Renal pelvis (tissue), 4 donors: ENCODE measurements around the gene NEB. TPM values are rescaled to one million over a fixed set of nuclear protein-coding genes. Genes with fewer than 3 reads are reported as not detected.
"Not testable (repeated sequence)": the region's sequence is repeated elsewhere in the genome, so short reads cannot be mapped to it uniquely, and the experiment has no call there.

Source experiments
- DNase-seq: peaks from one replicate; pipeline ENCODE4 v3.0.0-alpha.2; 2013
- polyA plus RNA-seq, 3 donors: library from polyadenylated mRNA; unstranded; fragments of 120-200 nt; gene quantifications; one replicate each; pipeline ENCODE4 v1.2.1, GENCODE V29; 2013; ENCODE audit not compliant: insufficient read length in 3 of 3

Gene NEB
- polyA plus RNA-seq, 3 donors = 13.2 to 23.5 (median 17.2) TPM

DNA sequence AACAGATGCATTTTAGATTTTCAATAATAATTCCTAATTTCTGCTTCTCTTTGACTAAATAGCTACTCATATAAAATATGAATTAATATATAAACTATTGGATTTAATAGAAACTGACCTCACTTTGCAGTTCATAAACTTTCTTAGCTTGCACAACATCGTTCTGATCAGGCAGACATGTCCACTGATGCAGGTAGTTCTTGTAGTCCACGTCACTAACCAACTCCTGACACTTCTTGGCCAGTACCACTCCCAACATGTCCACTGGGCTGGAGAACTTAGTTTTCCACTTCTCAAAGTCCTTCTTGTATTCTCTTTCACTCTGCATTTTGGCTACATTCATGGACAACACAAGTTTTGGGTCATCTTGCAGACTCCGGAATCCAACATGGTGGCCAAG, 83.8 kb downstream of the NEB start:
- DNase-seq = no peak

DNA sequence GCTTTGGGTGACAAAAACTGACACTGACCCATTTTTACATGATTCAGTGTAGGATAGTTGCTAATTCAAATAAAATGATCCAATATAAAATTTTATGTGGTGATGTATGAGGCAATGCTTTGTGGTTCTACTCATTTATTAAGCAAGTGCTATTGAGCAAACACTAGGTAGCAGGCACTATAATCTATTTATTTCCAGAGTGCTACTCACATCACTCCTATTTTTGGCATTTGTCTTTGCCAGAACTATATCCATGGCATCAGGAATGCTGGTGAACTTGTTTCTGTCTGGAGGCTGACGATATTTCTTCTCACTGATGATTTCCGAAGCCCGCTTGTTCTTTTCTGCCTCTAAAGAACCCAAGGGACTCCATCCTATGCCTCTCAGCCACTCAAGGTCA, 84.3 kb downstream of the NEB start:
- DNase-seq = no peak

DNA sequence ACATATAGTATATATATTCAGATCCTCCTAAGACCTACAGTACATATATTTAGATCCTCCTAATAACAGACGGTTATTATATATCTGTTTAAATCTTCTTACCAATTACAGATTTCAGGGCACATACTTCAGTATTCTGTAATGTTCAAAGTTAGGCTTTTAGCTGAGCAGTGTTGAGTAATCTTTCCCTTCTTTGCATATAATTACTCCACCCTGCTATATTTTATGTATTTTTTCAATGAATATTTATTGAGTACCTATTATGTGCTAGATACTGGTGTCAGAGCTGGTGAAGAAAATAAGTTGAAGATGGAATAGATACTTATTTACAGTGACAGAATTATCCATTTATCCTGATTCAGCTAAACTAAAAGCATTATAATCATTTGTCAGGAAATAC, 84.9 kb downstream of the NEB start:
- no peak for DNase-seq

DNA sequence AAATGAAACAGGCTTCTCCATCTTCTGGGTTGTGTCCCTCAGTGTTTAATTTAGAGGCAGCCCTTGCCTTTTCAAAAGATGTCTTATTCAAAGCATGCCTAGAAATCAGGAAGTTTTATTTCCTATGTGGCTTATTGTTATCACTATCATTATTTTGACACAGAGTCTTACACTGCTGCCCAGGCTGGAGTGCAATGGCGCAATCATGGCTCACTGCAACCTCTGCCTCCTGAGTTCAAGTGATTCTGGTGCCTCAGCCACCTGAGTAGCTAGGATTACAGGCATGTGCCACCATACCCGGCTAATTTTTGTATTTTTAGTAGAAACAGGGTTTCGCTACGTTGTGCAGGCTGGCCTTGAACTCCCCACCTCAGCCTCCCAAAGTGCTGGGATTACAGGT, 87.8 kb downstream of the NEB start:
- DNase-seq = not testable (repeated sequence)

DNA sequence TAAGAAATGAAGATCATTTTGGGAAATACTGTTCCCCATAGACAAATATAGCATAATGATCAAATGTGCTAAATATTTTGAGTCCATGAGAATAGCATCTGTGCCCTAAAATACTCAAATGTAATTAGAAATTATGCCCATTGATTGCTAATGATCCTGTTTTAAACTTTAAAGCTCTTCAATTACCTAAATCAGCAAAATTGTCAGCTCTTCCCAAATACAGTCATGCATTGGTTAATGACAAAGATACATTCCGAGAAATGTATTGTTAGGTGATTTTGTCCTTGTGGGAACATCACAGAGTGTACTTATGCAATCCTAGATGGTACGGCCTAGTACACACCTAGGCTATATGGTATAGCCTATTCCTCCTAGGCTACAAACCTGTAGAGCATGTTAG, 89.7 kb downstream of the NEB start:
- DNase-seq = no peak

DNA sequence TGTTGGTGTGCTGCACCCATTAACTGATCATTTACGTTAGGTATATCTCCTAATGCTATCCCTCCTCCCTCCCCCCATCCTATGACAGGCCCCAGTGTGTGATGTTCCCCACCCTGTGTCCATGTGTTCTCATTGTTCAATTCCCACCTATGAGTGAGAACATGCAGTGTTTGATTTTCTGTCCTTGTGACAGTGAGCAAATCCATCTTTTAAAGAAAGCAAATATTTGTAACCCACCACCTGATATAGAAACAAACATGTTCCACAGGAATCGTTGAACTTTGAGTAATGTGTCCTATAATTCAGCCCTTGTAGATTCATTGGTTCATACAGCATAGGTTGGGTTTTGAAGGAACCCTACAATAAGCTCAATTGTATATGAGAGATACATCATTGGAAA, 92.4 kb downstream of the NEB start:
- DNase-seq = not testable (repeated sequence)

DNA sequence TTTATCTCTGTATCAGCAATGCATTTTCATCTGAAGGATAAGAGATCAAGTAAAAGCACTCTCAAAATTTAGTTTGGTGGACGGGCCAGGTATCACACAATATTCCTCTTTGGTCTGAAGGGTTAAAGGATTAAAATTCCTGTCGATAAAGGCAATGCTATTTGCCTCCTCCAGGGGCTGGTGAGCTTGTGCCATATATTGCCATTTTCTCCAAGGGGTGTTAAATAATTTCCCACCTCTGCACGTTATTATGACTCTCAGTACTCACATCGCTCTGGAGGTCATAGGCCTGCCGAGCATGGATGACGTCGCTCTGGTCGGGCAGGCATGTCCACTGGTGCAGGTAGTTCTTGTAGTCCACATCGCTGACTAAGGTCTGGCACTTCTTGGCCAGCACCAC, 94.2 kb downstream of the NEB start:
- DNase-seq = no peak

DNA sequence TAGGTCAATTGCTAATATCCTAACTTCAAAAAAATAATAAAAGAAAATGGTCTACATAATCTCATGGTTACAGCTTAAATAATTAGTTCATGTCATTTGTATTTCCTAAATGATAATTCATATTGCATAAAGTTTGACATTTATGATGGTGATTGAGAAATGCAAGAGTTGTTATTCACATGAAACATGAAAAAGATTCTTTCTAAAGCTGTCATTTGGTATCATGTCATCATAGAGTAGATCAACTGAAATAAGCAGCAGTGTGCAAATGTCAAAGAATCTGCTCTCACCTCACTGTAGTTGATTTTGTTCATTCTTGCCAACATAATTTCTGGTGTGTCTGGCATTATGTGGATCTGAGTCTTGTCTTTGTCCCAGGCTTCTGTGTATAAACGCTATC, 95.3 kb downstream of the NEB start:
- DNase-seq = no peak

DNA sequence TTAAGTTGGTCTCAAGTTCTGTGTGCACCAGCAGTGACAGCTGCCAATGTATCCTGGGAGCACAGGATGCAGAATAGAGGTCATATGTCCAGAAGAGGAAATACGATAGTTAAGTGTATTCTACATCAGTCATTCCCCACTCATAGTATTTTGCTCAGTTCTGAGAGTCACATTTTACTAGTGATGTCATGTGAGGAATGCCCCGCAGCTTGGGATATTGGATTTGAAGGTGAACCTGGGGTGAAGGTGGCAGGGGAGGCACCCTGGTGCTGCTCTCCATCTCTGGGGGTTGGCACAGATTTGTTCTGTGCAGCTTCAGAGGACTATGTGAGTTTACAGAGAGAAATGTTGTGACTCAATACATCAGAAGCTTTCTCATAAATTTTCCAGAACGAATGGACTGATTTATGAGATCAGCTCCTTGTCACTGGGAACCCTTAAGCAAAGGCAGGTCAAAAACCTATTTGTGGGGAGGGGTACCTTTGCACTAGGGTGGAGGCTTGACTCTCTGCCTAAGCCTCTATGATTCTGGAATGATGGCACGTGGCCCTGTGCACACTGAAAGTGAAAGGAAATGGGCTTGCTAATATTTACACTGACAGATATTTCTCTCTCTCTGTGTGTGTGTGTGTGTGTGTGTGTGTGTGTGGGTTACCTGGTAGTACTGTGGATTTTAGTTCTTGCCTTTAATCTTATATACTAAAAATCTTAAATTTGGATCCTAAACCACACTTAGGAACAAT, 95.9 kb downstream of the NEB start:
- DNase-seq = no peak

DNA sequence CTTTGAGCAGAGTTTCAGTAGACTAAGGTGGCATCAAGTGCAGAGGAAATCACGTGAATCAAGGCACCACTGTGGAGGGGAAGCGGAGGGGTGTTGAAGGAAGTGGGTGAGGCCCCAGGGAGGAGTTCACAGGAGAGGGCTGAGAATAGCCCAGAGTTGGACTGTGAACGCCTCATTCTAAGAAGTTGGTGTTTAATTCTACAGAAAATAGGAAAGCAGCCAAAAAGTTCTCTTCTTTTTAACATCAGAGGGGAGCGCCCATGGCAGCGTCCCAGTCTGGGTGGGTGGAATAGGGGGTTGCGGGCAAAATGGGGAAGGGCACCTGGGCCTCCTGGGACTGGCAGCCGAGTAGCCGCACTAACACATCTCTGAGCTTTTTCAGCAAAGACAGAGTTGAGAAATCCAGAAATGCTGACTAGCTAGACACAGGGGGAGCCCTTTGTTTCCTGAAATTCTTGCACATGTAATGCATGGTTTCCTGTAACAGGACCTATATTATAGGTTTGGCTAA, 97.0 kb downstream of the NEB start:
- peak; percentile 22 for DNase-seq

DNA sequence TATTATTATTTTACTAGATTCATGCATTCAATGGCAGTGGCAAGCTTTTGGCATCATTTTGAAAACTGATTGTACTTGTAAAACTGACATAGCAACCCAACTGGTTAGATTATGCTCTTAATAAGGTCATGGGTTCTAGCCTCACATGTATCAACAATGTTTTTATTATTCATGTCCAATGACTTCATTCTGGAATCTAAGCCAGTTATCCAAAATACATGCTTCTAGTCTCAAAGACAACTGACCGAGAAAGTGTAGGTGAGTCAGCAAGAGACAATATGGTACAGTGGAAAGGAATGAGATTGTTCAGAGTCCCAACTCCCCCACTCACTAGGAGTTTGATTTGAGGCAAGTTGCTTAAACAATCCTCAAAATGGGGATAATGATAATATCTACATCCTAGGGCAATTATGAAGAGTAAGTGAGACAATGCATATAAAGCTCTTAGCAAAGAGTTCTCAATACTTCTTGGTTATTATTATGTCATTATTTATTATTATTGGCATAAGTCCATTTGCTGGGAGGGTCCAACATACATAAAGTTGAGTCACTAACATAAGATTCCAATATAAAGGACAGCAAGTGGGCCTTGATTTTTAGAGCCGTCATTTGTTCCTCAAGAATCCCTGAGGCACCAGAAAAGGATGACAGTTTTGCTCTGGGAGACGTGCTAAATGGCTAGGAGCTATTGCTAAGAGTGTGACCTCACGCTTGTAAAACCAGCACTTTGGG, 99.4 kb downstream of the NEB start:
- DNase-seq = no peak

DNA sequence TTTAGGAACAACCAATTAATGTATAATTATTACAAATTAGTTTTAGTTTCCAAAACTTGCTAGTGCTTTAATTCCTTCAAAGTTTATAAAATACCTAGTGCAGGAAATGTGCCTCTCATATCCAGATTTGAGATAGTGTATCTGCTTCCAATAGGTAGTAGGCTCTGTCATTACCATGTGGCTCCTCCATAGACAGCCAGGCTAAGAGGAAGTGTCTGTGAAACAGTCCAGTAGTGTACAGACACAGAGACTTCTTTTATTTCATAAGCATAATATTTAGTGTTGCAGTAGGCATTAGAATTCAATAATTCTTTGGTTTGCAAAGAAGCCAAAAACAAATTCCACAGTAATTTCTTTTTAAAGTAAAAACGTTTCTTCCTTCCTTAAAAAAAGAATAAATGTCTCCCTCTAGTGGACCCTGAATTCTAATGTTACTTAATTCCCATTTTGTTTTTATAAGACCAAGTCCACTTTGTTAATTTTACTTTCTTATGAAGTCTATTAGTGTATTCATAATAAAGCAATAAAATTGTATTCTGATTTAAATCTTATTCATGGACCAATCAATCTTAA, 101.2 kb downstream of the NEB start:
- DNase-seq = no peak

DNA sequence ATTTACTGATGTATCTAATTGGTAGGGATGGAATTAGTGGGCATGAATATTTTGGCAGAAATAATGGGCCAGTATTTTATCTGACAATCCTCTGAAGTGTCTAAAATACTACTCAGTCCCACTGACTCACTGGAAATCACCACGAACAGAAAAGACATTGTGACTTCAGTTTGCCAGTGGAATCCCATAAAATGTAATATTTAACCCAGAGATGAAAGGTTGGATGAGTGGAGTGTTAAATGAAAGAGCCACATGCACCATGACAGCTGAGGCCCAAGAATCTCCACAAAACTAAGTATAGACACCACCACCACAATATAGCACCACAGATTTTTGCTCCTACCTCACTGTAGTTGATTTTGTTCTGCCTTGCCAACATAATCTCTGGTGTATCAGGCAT, 103.9 kb downstream of the NEB start:
- no peak for DNase-seq

DNA sequence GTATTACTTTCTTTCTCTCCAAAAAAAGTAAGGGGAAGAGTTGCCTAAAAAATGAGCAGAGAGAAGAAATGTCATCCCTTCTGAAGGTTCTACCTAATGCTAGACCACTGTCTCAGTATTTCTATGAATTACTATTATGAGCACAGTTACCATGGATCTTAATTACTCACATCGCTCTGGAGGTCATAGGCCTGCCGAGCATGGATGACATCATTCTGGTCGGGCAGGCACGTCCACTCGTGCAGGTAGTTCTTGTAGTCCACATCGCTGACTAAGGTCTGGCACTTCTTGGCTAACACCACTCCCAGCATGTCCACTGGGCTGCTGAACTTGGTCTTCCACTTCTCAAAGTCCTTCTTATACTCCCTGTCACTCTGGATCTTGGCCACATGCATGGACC, 106.9 kb downstream of the NEB start:
- DNase-seq = no peak

DNA sequence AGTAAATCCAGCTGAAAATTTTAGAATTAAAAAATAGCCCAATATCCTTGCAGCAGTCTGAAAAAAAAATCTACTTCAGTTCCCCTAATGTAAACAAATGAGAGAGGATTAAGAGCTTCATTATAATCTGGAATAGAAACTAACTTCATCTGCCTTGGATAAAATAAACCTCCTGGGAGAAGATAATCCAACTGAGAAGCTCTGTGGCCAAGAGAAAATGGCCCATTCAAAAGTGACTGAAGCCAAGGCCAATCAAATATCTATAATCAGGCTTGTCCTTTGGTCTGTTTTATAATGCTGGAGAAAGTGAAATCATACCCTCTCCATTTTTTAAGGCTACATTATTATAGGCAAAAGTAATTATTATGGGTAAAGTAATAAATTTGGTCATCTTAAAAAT, 110.0 kb downstream of the NEB start:
- no peak for DNase-seq

DNA sequence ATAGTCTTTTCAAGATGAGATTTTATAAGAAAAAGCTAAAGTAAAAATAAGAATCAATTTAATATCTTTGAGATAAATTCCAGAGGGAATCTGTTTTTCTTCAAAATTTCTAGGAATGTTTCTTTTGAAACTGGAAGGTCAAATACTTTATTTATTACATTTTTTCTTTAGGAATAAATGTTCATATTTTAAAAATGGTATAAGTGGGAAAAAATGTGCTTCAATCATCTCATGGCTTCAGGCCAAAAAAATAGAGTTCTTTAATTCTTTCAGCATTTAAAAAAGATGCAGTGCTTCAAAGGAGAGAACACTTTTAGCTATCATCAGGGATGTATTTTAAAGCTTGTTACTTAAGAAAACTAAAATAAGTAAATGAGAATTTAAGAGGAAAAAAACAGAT, 110.6 kb downstream of the NEB start:
- no peak for DNase-seq

DNA sequence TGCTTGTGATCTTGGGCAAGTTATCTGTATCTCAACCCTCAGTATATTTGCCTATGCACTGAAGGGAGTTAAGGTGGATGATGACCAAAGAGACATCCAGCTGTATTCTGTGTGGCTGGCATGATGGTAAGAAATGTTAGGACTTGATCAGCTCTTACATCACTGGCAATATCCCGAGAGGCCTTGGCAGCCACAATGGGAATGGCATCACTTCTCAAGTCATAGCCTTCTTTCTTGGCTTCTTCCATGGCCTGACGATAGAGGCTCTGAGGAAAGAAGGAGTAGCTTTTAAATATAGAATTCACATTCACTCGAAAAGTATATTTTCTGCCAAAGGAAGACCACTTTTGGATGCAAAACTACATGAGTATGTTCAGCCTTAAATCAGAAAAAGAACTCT, 113.5 kb downstream of the NEB start:
- no peak for DNase-seq

DNA sequence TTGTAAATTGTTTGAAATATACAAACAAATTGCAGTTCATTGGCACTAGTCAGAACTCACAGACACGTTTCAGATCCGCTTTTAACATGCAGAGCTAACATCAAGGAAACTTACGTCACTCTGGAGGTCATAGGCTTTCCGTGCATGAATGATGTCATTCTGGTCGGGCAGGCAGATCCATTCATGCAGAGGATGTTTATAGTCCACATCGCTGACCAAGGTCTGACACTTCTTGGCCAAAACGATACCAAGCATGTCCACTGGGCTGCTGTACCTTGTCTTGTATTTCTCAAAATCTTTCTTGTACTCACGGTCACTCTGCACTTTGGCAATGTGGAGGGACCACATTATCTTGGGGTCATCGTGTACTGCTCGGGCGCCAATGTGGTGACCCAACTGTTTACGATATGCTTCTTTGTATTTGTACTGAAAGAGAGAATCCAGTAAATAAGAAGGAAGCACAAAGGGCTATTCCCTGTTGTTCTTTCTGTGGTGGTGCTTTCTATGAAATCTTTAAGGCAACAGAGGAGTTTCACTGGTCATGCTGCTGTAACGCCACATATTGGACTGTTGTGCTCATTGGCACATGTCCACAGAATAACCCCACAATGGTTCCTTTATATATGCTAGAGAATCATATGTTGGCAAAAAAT, 114.8 kb downstream of the NEB start:
- DNase-seq = peak; percentile 72

DNA sequence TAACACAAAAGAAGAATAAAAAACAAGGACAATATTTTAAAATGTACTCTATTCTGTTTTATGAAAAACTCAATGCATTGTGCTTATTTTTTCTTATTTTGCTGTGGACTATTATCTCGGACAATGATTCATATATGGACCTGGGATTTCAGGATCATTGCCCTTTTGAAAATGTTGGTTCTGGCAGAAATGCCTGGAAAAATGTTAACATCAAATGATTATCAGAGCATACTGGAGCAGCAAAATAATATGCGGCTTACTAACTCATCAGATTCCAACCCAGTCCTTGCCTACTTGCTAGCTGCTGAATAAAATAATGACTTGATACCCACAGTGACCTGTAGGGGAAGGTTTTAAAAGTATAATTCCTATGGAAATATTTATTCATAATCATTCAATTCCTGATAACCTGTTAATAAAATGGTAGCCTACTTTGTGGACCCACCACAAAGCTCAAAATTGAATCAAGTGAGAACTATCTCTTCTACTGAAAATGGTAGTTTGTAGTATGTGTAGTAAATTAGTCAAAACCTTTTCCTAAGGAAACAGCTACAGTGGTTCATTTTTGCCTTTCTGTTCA, 117.4 kb downstream of the NEB start:
- no peak for DNase-seq

DNA sequence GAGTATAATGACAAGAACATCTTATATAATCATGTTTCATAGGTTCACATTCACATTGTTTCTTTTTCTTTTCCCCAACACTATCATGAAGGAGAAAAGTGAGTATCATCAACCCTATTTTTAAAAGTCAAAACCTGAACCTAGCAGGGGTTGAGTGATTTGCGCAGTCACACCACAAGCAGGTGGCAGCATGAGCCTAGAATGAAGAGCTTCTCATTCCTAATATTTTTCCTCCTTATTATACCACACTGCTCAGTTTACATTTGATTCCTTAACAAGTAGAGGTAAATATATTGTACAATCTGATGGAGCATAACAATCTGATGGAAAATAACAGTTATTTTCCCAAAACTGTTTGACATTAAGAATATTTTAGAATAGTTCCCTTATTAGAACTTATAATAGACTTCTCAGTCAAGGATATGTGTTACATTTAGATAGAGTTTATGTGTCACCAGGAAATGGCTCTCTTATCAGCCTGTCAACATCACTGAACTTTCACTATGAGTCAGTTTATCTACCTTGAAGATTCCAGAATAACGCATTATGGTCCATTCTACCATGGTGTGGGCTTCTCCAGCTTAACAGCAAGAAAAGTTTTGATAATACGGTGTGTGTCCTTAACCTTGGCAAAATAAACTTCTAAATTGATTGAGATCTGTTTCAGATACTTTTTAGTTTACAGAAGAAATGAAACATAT, 119.5 kb downstream of the NEB start:
- DNase-seq = no peak

DNA sequence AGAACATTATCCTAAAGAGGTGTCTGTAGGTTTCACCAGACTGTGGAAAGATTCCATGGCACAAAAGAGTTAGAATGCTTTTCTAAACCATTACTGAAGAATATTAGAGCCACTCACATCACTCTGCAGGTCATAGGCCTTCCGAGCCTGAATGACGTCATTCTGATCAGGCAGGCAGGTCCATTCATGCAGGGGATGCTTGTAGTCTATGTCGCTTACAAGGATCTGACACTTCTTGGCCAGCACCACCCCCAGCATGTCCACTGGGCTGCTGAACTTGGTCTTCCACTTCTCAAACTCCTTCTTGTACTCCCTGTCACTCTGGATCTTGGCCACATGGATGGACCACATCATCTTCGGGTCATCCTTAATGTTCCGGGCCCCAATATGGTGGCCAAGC, 120.1 kb downstream of the NEB start:
- DNase-seq = no peak

DNA sequence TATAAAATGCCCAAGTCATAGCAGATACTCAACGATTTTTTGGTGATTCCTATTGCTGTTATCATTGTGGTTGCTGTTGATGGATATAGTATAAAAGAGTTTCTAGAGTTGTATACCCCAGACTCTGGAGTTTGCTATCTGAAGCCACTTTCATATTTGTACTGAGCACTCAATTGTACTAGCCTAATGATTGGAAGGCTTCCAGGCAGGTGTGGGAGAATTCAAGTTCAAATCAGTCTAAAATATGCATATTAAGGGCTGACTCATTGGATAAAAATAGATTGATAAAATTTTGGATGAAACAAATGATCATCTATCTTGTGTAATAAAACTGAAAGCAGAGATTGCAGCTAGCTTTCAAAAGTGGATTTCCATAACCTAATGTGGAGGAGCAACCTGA, 122.9 kb downstream of the NEB start:
- no peak for DNase-seq
